AG09319 (cell line): ENCODE results near the gene IGLL5.

Experiments
- DNase-seq: peaks from one replicate; pipeline ENCODE4 v3.0.0-alpha.2; 2010; ENCODE audit warnings: low read depth; ENCODE audit errors: extremely low read depth
- TF ChIP-seq, protein P1 (sequence below): IDR thresholded peaks from 2 replicates; pipeline ENCODE4 v1.5.1; 2011; ENCODE audit warnings: low read depth, mild to moderate bottlenecking, inconsistent platforms, low read length, moderate library complexity

IGLL5 gene

GRCh38 chr22:22872722-22873708 is 14.6 kb upstream of the IGLL5 start:
- DNase-seq: no peak
- TF ChIP-seq, protein P1, sequence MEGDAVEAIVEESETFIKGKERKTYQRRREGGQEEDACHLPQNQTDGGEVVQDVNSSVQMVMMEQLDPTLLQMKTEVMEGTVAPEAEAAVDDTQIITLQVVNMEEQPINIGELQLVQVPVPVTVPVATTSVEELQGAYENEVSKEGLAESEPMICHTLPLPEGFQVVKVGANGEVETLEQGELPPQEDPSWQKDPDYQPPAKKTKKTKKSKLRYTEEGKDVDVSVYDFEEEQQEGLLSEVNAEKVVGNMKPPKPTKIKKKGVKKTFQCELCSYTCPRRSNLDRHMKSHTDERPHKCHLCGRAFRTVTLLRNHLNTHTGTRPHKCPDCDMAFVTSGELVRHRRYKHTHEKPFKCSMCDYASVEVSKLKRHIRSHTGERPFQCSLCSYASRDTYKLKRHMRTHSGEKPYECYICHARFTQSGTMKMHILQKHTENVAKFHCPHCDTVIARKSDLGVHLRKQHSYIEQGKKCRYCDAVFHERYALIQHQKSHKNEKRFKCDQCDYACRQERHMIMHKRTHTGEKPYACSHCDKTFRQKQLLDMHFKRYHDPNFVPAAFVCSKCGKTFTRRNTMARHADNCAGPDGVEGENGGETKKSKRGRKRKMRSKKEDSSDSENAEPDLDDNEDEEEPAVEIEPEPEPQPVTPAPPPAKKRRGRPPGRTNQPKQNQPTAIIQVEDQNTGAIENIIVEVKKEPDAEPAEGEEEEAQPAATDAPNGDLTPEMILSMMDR: no peak

GRCh38 chr22:22877523-22878210 is 9.9 kb upstream of the IGLL5 start:
- DNase-seq: peak; percentile 11
- TF ChIP-seq, protein P1: peak; percentile 73

GRCh38 chr22:22878211-22878570 is 9.4 kb upstream of the IGLL5 start:
- TF ChIP-seq, protein P1: no peak
- DNase-seq: no peak

DNA sequence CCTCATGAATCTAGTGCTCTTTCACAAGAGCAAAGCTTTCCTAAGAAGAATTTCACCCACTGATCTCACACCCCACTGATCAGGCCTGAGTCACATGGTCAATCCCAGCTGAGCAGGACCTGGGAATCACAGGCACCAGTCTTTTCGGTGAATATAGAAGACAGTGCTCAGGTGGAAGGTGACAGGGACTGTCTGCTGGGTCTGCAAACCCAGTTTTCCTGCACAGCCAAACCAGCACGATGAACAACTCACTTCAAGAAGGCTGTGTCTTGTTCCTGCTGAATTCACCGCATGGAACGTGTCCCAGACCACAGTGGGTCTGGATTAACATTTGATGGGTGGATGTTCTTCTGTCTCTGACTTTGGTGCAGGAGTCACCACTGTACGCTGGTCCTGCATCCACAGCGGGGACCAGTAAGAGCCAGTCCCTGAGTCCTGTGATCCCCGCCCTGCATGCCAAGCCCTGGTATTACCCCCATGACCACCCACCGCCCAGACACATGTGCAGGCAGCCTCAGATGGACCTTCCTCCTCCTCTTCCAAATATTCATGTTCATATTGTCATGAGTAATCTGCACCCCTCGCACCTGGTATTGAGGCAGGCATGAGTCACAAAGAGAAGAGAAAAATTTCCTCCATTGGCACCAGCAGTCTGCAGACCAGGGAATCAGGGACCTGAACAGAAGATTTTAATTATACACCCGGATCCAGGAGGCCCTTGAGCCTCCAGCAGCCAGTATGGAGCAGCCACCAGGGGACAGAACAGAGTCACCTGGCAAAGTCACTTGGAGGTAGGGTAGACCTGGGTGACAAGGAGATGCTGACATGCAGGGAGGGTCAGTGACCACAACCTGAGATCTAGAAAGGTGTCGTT is 8.6 kb upstream of the IGLL5 start:
- DNase-seq: no peak

DNA sequence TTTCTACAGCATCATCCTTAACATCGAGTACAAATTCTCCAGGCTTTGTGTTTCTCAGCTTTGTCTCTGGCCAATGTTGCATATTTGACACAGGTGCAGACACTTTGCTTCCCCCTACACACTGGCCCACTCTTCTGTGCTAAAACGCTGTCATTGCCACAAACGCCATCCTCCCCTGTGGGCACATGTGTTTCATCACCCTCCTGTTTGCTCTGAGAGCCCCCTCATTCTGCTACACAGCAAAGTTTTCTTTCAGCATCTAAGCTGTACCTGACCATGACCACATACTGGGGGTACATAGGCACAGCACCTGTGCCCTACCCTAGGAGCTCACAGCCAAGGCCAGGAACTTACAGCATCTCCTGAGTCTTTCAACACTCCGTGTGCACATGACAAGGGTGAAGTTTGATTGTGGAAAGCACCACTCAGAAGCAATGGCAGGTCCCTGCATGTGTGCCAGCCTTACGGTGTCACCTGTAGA is 7.9 kb upstream of the IGLL5 start:
- no peak for DNase-seq
- TF ChIP-seq, protein P1: no peak

More for the DNA sequence above, 8.6 kb upstream of the IGLL5 start:
- TF ChIP-seq, protein P1: no peak

- no peak for DNase-seq
- TF ChIP-seq, protein P1: no peak
These were observed 7.0 kb upstream of the IGLL5 start for GRCh38 chr22:22880645-22881044.
